HTR-8/SVneo (cell line): ENCODE measurements around the gene HSPA8.
"Not testable (repeated sequence)": the region's sequence is repeated elsewhere in the genome, so short reads cannot be mapped to it uniquely, and the experiment has no call there.

Experiments
- DNase-seq: peaks from one replicate; pipeline ENCODE4 v3.0.0; 2011; ENCODE audit warnings: low spot score, mixed read lengths; ENCODE audit not compliant: insufficient read length
- FAIRE-seq: peaks from 2 replicates; lab custom pipeline; 2011; peaks lifted over from hg19 to GRCh38; lab: Jason Lieb, UNC

HSPA8 gene

GRCh38 chr11:123073343-123074057 is 11.6 kb upstream of the HSPA8 start:
- FAIRE-seq, result no peak

GRCh38 chr11:123072762-123073161 is 10.8 kb upstream of the HSPA8 start:
- no peak for FAIRE-seq
- DNase-seq, result no peak

More at GRCh38 chr11:123073343-123074057, 11.6 kb upstream of the HSPA8 start:
- DNase-seq, result no peak

- FAIRE-seq, result no peak
- no peak for DNase-seq
Measured at GRCh38 chr11:123072332-123072761, 10.4 kb upstream of the HSPA8 start.

GRCh38 chr11:123069908-123070821 is 8.2 kb upstream of the HSPA8 start:
- FAIRE-seq (no peak), DNase-seq (no peak)

GRCh38 chr11:123065621-123066020 is 3.7 kb upstream of the HSPA8 start:
- FAIRE-seq (no peak), DNase-seq (no peak)

- FAIRE-seq, result no peak
- DNase-seq, result no peak
Measured at GRCh38 chr11:123063826-123064657, 2.1 kb upstream of the HSPA8 start.

GRCh38 chr11:123062892-123063825 is 1.2 kb upstream of the HSPA8 start:
- DNase-seq, result no peak
- no peak for FAIRE-seq

GRCh38 chr11:123062158-123062891 is 389 bp upstream of the HSPA8 start:
- FAIRE-seq (peak; percentile 60), DNase-seq (peak; percentile 95)

GRCh38 chr11:123060277-123061000 is 1.5 kb downstream of the HSPA8 start:
- no peak for DNase-seq

GRCh38 chr11:123059041-123059920 is 2.7 kb downstream of the HSPA8 start:
- not testable (repeated sequence) for FAIRE-seq, DNase-seq

More at GRCh38 chr11:123060277-123061000, 1.5 kb downstream of the HSPA8 start:
- FAIRE-seq, result no peak

GRCh38 chr11:123057661-123058305 is 4.2 kb downstream of the HSPA8 start:
- FAIRE-seq, result no peak
- DNase-seq, result no peak

GRCh38 chr11:123056835-123057491 is 5.0 kb downstream of the HSPA8 start:
- FAIRE-seq, result no peak
- no peak for DNase-seq

GRCh38 chr11:123055191-123055901 is 6.6 kb downstream of the HSPA8 start:
- DNase-seq, result no peak
- no peak for FAIRE-seq

GRCh38 chr11:123054301-123055065 is 7.5 kb downstream of the HSPA8 start:
- FAIRE-seq (no peak), DNase-seq (peak; percentile 78)
